Stimulated activated CD8-positive, alpha-beta memory T cell treated with anti-CD3 and anti-CD28 coated beads, Interleukin-15, amount 100 ng/mL, for 1 hour (primary cell): ENCODE results near the gene PIP4K2A.
A peak's percentile ranks its signal among the peaks of the same experiment; 100 is the strongest.
"Not testable (repeated sequence)": the region's sequence is repeated elsewhere in the genome, so short reads cannot be mapped to it uniquely, and the experiment has no call there.

Experiments
- DNase-seq: peaks from one replicate; pipeline ENCODE4 v3.0.0-alpha.2; 2020; ENCODE audit warnings: low read depth

Gene PIP4K2A

DNA sequence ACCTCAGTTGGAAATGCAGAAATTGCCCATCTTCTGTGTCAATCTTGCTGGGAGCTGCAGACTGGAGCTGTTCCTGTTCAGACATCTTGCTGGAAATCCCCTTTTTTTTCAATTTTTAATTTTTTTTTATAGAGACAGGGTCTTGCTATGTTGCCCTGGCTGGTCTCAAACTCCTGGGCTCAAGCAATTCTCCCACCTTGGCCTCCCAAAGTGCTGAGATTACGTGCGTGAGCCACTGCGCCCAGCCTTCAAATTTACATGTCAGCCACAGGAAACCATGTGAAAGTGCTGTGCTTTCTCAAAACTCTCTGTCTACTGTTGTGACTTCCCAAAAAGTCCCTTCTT, 200.0 kb downstream of the PIP4K2A start:
- DNase-seq, result not testable (repeated sequence)

DNA sequence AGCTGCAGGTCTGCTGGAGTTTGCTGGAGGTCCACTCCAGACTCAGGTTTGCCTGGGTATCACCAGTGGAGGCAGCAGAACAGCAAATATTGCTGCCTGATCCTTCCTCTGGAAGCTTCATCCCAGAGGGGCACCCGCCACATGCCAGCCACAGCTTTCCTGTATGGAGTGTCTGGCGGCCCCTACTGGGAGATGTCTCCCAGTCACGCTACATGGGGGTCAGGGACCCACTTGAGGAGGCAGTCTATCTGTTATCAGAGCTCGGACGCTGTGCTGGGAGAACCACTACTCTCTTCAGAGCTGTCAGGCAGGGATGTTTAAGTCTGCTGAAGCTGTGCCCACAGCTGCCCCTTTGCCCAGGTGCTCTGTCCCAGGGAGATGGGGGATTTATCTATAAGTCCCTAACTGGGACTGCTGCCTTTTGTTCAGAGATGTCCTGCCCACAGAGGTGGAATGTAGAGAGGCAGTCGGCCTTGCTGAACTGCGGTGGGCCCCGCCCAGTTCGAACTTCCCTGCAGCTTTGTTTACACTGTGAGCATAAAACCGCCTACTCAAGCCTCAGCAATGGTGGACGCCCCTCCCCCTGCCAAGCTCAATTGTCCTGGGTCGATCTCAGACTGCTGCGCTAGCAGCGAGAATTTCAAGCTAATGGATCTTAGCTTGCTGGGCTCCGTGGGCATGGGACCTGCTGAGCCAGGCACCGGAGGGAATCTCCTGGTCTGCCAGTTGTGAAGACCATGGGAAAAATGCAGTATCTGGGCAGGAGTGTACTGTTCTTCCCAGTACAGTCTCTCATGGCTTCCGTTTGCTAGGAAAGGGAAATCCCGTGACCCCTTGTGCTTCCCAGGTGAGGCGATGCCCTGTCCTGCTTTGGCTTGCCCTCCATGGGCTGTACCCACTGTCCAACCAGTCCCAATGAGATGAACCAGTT, 200.6 kb downstream of the PIP4K2A start:
- not testable (repeated sequence) for DNase-seq

DNA sequence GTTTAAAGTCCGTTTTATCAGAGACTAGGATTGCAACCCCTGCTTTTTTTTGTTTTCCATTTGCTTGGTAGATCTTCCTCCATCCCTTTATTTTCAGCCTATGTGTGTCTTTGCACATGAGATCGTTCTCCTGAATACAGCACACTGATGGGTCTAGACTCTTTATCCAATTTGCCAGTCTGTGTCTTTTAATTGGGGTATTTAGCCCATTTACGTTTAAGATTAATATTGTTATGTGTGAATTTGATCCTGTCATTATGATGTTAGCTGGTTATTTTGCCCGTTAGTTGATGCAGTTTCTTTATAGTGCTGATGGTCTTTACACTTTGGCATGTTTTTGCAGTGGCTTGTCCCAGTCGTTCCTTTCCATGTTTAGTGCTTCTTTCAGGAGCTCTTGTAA, 202.4 kb downstream of the PIP4K2A start:
- not testable (repeated sequence) for DNase-seq

DNA sequence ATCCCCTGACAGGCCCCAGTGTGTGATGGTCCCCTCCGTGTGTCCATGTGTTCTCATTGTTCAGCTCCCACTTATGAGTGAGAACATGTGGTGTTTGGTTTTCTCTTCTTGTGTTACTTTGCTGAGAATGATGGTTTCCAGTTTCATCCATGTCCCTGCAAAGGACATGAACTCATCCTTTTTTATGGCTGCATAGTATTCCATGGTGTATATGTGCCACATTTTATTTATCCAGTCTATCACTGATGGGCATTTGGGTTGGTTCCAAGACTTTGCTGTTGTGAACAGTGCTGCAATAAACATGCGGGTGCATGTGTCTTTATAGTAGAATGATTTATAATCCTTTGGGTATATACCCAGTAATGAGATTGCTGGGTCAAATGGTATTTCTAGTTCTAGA, 206.2 kb downstream of the PIP4K2A start:
- not testable (repeated sequence) for DNase-seq

DNA sequence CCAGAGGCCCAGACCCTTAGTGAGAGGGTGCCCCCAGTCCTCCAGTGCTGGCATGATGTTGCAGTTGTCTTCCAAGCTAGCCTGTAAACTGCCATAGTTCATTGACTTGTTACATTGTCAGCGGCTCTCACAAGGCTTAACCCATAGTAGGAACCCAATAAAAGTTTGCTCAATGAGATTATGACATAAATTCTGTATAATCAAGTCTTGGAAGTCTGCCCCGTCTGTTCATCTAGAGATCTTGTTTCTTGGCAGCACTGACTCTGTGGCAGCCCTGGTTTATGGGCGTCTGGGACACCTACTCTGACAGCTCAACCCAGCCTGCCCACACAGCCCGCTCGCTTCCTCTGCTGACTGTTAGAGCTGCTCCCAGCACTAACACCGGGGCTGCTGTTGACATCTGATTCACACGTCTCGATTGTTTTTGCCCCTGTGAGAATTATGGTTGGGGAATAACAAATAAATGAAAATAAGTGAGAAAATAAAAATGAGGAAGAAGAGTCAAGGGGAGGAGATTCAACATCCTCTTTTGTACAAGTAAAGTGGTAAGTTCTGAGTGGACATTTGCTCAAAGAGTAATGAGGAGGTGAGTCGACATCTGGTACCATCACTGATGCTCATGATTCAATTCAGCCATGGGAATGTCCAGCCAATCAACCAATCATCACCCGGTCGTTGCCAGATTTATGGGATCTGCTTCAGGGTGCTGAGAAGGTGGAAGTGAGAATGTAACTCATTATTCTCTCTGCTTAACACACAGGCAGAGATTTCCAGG, 208.3 kb downstream of the PIP4K2A start:
- peak; percentile 17 for DNase-seq

DNA sequence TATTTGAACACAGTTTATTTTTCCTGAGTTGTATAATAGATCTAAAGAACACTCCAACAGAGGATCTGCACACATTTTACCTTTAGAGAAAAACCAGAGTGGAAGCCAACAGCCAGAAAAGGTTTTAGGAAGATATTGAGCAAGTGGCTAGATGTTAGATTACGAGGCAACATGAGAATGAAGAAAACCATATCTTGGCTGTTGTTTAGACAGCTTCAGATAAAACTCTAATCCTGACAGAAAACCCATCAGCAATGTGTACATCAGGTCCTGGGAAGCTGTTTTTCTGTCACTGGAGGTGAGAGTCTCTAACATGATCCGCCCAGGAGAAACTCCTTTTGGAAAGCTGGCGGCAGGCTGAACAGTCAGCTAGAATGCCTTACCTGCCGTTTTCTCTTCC, 209.6 kb downstream of the PIP4K2A start:
- no peak for DNase-seq

DNA sequence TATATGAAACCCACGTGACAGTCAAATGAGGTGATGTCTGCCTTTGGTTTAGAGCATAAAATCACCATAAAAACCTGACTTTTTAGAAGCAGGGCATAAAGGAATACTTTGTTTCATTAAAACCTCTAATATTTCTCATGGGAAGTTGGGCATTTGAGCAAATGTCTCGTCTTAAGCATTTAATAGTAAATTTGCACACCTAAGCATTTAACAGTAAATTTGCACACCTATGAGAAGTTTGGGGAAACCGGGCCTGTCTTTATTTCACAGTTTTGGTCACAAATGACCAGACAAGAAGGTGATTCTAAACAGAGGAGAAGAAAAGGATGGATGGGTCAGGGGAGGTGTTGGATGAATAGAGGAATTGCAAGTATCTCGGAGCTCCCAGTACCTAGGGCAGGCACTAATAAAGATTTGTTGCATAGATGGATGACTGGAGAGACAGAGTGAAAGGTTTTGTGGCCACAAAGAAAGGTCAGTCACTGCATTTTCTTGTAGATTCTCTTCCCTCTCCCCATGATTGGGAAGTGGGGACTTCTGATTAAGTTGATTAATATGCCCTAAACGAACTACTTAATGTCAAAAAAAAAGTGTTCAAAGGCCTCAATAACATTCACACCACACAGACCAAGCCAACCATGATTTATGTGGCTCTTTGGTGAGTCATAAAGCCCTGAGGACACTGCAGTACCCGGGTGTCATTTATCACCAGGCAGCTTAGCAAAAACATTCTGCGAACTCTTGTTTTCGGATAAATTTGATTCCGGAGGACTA, 210.9 kb downstream of the PIP4K2A start:
- no peak for DNase-seq

DNA sequence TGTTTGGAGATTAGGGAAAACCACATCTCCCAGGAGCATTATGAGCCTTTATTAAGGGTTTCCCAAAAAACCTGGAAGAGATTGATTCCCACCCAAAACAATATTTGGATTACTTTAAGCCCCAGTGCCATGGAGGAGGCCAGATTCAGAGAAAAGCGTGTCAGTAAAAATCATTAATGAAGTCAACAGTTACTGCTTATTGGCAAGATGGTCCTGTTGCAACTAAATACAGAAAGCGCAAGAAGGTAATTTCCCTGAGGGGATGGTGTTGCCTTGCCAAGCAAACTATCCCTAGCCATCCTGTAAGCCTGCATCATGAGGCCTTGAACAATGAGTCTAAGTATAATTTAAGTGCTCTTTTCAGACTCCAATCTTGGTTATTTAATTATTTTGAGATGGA, 212.5 kb downstream of the PIP4K2A start:
- DNase-seq, result no peak

DNA sequence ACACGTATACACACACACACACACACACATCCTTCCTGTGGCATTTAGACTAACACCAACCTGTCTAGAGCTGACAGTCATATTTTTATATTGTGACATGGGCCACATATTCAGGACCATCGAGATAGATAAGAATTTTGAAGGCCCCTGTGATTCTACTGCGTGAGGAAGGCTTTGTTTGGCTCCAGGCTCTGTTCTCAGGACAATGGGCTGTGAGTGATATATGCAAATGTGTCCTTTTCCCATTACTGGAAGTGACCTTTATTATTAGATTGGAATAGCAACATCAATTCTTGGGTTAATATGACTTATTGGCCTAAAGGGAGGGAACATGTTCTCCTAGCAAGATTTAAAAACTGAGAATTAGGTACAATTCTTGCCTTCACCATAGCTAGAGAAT, 213.0 kb downstream of the PIP4K2A start:
- DNase-seq, result no peak

DNA sequence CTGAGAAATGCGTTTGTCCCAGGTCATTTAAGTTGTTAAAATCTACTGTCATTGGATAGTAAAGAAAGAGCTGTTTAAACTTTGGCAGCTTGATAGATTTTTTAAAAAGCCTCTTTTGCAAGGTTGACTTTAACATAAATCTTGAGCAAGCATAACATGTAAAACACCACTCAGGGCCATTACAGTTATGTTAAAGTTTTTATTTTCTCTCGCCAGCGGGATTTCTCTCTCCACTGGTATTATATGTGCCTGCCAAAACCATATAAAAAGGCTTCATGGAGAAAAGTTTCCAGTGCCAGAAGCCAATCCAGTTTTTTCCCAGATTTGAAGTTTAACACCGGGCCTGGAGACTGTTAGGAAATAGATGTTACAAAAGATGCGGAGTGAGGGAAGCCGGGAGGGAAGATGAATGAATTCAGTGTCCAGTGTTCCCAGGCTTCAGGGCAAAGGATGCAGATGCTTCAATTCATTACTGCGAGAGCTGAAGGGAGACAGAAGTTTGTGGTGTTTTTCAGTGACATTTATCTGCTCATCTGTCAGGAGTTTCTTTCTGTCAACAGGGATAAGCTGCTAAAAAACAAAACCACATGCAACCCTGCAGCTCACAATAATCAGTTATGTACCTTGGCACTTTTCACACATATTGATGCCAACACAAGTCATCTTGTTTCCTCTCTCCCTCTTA, 213.6 kb downstream of the PIP4K2A start:
- DNase-seq, result no peak

DNA sequence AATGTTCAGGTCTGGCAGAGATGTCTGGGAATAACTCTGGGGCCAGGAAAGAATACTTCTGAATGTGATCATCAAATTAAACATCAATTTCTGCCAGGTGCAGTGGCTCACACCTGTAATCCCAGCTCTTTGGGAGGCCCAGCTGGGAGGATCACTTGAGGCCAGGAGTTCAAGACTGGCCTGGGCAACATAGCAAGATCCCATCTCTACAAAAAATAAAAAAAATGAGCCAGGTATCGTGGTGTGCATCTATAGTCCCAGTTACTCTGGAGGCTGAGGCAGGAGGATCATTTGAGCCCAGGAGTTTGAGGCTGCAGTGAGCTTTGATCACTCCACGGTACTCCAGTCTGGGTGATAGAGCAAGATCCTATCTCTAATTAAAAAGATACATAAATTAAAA, 214.4 kb downstream of the PIP4K2A start:
- DNase-seq, result not testable (repeated sequence)

DNA sequence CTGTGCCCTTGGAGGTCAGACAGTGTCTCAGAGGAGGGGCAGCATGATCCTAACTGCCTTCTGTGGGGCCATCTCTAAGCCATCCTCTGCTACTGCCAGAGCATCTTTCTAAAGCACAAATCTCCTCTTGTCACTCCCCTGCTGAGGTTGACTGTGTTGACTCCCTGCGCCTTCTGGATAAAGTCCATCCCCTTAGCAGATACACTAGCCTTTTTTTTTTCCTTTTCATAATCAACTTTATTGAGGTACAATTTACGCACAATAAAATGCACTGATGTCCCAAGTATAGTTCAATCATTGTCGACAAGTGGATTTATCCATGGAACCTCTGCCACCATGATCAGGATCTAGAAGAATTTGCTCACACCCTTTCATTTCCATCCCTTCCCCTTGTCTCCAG, 219.0 kb downstream of the PIP4K2A start:
- DNase-seq, result no peak

DNA sequence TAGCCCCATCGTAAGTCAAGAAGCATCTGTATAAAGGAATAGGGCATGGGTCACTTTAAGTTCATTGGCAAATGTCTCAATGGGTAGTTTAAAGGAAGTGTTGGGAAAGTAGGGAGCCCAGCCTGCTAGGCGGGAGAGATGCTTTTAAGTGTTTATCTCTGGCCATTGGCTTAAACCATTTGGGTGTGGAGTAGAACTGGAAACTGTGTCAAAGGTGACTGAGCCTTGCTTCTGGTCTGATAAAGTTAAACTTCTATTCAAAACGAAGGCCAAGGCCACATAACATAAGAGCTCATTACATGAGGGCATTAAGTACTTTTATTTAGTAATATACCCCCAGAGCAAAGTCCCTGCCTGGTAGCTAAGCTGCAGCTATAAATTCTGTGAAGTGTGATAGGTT, 220.4 kb downstream of the PIP4K2A start:
- DNase-seq, result no peak

DNA sequence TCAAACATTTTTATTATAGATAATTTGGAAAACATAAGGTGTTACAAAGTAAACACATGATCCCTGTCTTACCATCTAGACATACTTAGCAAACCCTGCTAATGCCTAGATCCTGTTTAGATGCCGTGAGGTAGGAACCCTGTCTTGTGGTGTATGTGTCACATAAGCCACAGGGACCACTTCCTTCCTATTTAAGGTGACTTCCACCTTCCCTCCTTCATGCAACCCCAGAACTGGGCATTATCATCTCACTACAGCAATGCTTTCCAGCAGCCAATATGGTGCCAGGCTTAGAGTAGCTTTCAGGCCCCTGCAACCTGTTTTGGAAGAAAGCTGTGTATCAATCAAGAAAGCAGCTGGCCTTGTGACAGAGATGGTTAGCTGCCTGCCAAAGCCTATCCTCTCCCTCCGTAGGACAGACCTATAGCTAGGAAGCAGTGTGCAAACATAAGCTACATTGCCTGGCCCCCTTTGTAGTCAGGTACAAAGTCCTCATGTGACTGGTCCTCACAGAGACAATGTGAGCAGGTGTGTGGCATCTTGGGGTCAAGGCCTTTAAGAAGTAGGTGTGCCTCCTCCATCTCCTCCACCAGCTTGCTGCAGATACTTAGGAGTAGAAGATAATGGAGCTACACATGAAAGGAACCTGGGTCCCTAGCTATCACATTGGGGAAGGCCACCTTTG, 222.3 kb downstream of the PIP4K2A start:
- no peak for DNase-seq

DNA sequence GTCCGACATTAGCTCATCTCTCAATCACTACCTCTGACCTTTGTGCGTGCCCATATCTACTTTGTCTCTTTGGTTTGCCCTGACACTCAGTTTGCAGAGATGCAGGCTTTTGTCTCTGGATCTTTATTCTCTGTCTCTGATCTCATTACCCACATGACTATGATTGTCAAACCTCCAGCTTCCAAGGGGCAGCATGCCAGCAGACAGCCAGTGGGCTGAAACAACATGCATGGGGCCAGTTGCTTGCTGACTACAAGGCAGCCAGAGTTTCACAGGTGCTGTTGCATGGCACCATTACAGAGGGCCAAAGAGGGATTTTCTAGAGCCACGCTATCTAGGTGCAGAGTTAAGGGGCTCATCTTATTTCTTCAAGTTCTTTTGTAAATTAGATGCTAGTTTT, 222.9 kb downstream of the PIP4K2A start:
- no peak for DNase-seq

DNA sequence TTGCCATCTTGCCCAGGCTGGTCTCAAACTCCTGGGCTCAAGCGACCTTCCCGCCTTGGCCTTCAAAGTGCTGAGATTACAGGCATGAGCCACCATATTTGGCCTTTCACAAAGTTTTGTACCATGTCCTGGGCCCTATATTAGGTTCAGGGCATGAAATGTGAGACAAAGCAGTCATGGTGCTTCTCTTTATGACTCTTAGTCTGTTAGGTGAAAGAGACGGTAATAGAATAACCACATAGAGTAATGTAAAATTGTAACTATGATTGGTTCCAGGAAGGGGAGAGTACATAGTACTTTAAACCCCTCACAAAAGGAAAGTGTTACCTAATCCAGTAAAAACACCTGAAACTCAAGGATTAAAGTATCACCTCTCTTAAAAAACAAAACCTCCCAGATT, 224.4 kb downstream of the PIP4K2A start:
- DNase-seq, result no peak

DNA sequence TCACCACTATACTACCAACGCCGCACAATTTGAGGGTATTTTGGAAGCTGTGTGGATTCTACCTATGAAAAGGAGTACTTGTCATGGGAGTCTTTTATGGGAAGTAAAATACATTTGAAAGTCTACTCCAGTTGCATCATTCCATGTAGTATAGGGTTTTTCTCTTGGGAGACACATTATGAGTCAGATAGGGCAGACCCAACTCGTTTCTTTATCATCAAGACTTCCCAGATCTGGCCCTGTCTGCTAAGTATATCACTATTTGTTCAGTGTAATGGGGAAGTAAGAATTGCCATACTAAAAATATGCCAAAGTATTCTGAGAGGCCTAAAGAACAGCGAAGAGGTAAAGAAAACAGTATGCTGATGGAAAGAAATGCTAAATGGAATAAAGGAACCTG, 224.9 kb downstream of the PIP4K2A start:
- no peak for DNase-seq

DNA sequence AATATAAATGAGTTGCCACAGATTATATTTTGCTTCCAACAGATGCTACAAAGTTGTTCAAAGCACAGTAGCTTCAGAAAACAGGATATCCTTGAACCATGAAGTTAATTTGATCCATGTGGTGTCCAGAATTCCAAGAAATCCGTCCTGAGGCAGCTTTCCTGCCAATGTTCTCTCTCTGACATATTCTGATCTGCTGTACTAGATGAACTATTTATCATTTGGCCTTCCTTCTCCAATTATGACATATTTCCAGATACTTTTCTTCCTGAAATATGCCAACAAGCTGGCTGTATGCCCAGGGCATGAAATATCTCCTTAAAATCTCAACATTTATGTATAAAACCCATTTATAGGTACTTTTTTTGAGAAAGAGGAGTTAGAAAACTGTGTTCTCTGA, 227.9 kb downstream of the PIP4K2A start:
- no peak for DNase-seq
